T-helper 2 cell treated with Interferon-gamma antibody and Interleukin-4, amounts not matched to agents 5 μg/mL and 100 μg/mL, for 36 hours (primary cell): Measurements from ENCODE around the gene FAM174C.

ENCODE experiments used
- DNase-seq: peaks from one replicate; pipeline ENCODE4 v3.0.0; 2021; ENCODE audit warnings: low spot score
- H3K27ac Mint-ChIP-seq: one replicate; pipeline ENCODE4 v1.8.0; 2021; ENCODE audit warnings: mild to moderate bottlenecking, mixed read lengths
- H3K27me3 Mint-ChIP-seq: one replicate; pipeline ENCODE4 v1.8.0; 2021; ENCODE audit warnings: low read depth, mixed read lengths
- H3K36me3 Mint-ChIP-seq: one replicate; pipeline ENCODE4 v1.8.0; 2021; ENCODE audit warnings: low read depth, mixed read lengths
- H3K4me1 Mint-ChIP-seq: one replicate; pipeline ENCODE4 v1.8.0; 2021; ENCODE audit warnings: low read depth, mixed read lengths
- H3K4me3 Mint-ChIP-seq: one replicate; pipeline ENCODE4 v1.8.0; 2022; ENCODE audit warnings: mild to moderate bottlenecking, moderate library complexity, mixed read lengths
- H3K9me3 Mint-ChIP-seq: one replicate; pipeline ENCODE4 v1.8.0; 2021; ENCODE audit warnings: mixed read lengths

The FAM174C gene

GRCh38 chr19:1284293-1284978 is 9.1 kb downstream of the FAM174C start:
- no peaks in the 10 kb centered on the region for H3K9me3 Mint-ChIP-seq
- peaks cover 9% of the 10 kb centered on the region for H3K36me3 Mint-ChIP-seq
- H3K27ac Mint-ChIP-seq, result peak overlapping the region; percentile 6
- H3K4me3 Mint-ChIP-seq, result peak overlapping the region; percentile 6
- H3K27me3 Mint-ChIP-seq, result peaks cover 23% of the 10 kb centered on the region
- H3K4me1 Mint-ChIP-seq, result peaks cover 4% of the 10 kb centered on the region
- DNase-seq, result no peak

- Mint-ChIP-seq H3K27ac (no peak overlapping the region), H3K27me3 (peaks cover 23% of the 10 kb centered on the region), H3K36me3 (peaks cover 2% of the 10 kb centered on the region), H3K4me1 (peaks cover 2% of the 10 kb centered on the region), H3K9me3 (no peaks in the 10 kb centered on the region), H3K4me3 (peak overlapping the region; percentile 6)
- DNase-seq, result no peak
Measured at GRCh38 chr19:1284979-1285736, 9.8 kb downstream of the FAM174C start.

GRCh38 chr19:1285737-1286360 is 10.5 kb downstream of the FAM174C start, which contains the start of gene EFNA2:
Gene EFNA2 (plus strand): TSS chr19:1285873. CDS start chr19:1286169, 296 bp downstream.
- H3K36me3 Mint-ChIP-seq, result no peaks in the 10 kb centered on the region
- peak within 1 kb of the TSS; percentile 6 for H3K27ac Mint-ChIP-seq
- H3K9me3 Mint-ChIP-seq, result no peaks in the 10 kb centered on the region
- H3K4me1 Mint-ChIP-seq, result peaks cover 2% of the 10 kb centered on the region
- no peak for DNase-seq
- peaks cover 23% of the 10 kb centered on the region for H3K27me3 Mint-ChIP-seq
- H3K4me3 Mint-ChIP-seq, result peak within 1 kb of the TSS; percentile 6

GRCh38 chr19:1286487-1287353 is 11.4 kb downstream of the FAM174C start:
- H3K36me3 Mint-ChIP-seq, result no peaks in the 10 kb centered on the region
- H3K27ac Mint-ChIP-seq, result no peak overlapping the region
- no peaks in the 10 kb centered on the region for H3K9me3 Mint-ChIP-seq
- H3K4me1 Mint-ChIP-seq, result peaks cover under 1% of the 10 kb centered on the region
- no peak overlapping the region for H3K4me3 Mint-ChIP-seq
- peaks cover 22% of the 10 kb centered on the region for H3K27me3 Mint-ChIP-seq
- no peak for DNase-seq

- Mint-ChIP-seq H3K4me1 (no peaks in the 10 kb centered on the region), H3K4me3 (no peak overlapping the region), H3K27ac (no peak overlapping the region), H3K36me3 (no peaks in the 10 kb centered on the region), H3K9me3 (no peaks in the 10 kb centered on the region), H3K27me3 (peaks cover 22% of the 10 kb centered on the region)
- DNase-seq, result no peak
Measured at GRCh38 chr19:1287354-1288225, 12.3 kb downstream of the FAM174C start.

- Mint-ChIP-seq H3K4me1 (no peaks in the 10 kb centered on the region), H3K9me3 (no peaks in the 10 kb centered on the region), H3K36me3 (no peaks in the 10 kb centered on the region), H3K27ac (no peak overlapping the region), H3K4me3 (no peak overlapping the region), H3K27me3 (peaks cover 22% of the 10 kb centered on the region)
- DNase-seq, result no peak
Measured at GRCh38 chr19:1288226-1288612, 12.9 kb downstream of the FAM174C start.

GRCh38 chr19:1288833-1289685 is 13.7 kb downstream of the FAM174C start:
- no peak overlapping the region for H3K4me3 Mint-ChIP-seq
- H3K9me3 Mint-ChIP-seq, result no peaks in the 10 kb centered on the region
- H3K4me1 Mint-ChIP-seq, result no peaks in the 10 kb centered on the region
- H3K27ac Mint-ChIP-seq, result no peak overlapping the region
- H3K27me3 Mint-ChIP-seq, result peaks cover 19% of the 10 kb centered on the region
- no peak for DNase-seq
- H3K36me3 Mint-ChIP-seq, result no peaks in the 10 kb centered on the region

GRCh38 chr19:1289686-1290025 is 14.3 kb downstream of the FAM174C start:
- Mint-ChIP-seq H3K9me3 (no peaks in the 10 kb centered on the region), H3K27me3 (peaks cover 16% of the 10 kb centered on the region), H3K4me3 (no peak overlapping the region)

GRCh38 chr19:1290196-1290702 is 14.9 kb downstream of the FAM174C start:
- Mint-ChIP-seq H3K36me3 (no peaks in the 10 kb centered on the region), H3K27me3 (peaks cover 10% of the 10 kb centered on the region)

More at GRCh38 chr19:1289686-1290025, 14.3 kb downstream of the FAM174C start:
- H3K36me3 Mint-ChIP-seq, result no peaks in the 10 kb centered on the region
- no peaks in the 10 kb centered on the region for H3K4me1 Mint-ChIP-seq
- DNase-seq, result no peak
- H3K27ac Mint-ChIP-seq, result no peak overlapping the region

GRCh38 chr19:1290703-1291651 is 15.6 kb downstream of the FAM174C start:
- Mint-ChIP-seq H3K9me3 (no peaks in the 10 kb centered on the region), H3K4me3 (no peak overlapping the region), H3K4me1 (no peaks in the 10 kb centered on the region), H3K27me3 (peaks cover 9% of the 10 kb centered on the region), H3K36me3 (no peaks in the 10 kb centered on the region), H3K27ac (no peak overlapping the region)
- no peak for DNase-seq

More at GRCh38 chr19:1290196-1290702, 14.9 kb downstream of the FAM174C start:
- Mint-ChIP-seq H3K4me1 (no peaks in the 10 kb centered on the region), H3K4me3 (no peak overlapping the region), H3K9me3 (no peaks in the 10 kb centered on the region), H3K27ac (no peak overlapping the region)
- DNase-seq, result no peak

GRCh38 chr19:1291761-1292418 is 16.6 kb downstream of the FAM174C start:
- Mint-ChIP-seq H3K4me3 (no peak overlapping the region), H3K4me1 (no peaks in the 10 kb centered on the region)

More at GRCh38 chr19:1291761-1292418, 16.6 kb downstream of the FAM174C start:
- DNase-seq, result no peak
- no peaks in the 10 kb centered on the region for H3K9me3 Mint-ChIP-seq
- no peak overlapping the region for H3K27ac Mint-ChIP-seq
- no peaks in the 10 kb centered on the region for H3K36me3 Mint-ChIP-seq
- H3K27me3 Mint-ChIP-seq, result peaks cover 4% of the 10 kb centered on the region
